ENCODE data around the gene BNC2.

- TF ChIP-seq POLR2A (IDR thresholded peaks at IDR 0.05; ENCODE audit: low read length) (no peak), GATA1 (IDR thresholded peaks at IDR 0.05; ENCODE audit: low read depth, low read length) (no peak)
Measured at GRCh38 chr9:16485160-16485559, 385.3 kb downstream of the BNC2 start.
